HPDE6-E6E7 (cell line): ENCODE data around the gene TMEM170B.
"Not testable (repeated sequence)": the region's sequence is repeated elsewhere in the genome, so short reads cannot be mapped to it uniquely, and the experiment has no call there.

Experiments
- DNase-seq: peaks from one replicate; pipeline ENCODE4 v3.0.0; 2011; ENCODE audit warnings: missing footprints; ENCODE audit errors: extremely low spot score

The TMEM170B gene

DNA sequence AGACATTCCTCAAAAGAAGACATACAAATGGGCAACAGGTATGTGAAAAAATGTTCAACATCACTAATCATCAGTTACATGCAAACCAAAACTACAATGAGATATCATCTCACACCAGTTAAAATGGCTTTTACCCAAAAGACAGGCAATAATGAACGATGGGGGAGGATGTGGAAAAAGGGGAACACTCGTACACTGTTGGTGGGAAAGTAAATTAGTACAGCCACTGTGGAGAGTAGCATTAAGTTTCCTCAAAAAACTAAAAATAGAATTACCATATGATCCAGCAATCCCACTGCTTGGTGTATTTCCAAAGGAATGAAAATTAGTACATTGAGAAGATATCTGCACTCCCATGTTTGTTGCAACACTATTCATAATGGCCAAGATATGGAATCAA is 8.6 kb upstream of the TMEM170B start:
- DNase-seq: no peak

DNA sequence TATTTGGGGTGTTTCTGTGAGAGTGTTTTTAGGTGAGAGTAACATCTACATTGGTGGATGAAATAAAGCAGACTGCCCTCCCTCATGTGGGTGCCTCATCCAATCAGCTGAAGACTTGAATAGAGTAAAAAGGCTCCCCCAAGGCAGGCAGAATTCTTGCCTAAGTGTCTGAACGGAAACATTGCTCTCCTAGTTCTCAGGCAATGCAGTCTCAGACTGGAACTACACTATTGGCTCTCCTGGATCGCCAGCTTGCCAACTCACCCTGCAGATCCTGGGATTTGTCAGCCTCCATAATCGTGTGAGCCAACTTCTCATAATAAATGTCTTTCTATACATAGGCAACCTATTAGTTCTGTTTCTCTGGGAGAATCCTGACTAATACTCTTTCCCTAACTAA is 5.5 kb upstream of the TMEM170B start:
- no peak for DNase-seq

DNA sequence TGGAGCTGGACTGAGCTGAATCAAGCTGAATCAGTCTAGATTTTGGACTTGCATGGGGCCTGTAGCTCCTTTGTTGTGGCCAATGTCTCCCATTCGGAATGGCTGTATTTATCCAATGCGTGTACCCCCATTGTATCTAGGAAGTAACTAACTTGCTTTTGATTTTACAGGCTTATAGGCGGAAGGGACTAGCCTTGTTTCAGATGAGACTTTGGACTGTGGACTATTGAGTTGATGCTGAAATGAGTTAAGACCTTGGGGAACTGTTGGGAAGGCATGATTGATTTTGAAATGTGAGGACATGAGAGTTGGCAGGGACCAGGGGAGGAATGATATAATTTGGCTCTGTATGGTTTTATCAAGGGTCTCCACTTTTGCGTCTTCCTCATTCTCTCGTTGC is 3.0 kb upstream of the TMEM170B start:
- DNase-seq: no peak

DNA sequence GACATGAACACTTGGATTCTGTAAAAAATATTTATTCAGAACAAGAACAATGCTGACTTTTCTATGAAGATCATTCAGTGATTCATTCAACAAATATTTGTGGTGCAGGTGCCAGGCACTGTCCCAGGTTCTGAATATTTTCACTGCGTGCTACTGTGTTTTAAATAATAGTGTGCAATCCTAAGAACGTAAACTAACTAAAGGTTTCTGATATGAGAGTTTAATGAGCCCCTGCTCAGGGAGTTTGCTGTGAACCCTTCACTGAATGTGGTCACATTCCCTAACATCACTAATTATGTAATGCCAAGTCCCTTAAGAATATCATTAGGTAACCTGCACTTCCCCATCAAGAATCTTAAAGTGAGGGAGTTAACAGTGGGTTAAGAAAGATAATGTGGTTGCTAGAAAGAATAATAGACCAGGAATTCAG is 1.7 kb upstream of the TMEM170B start:
- DNase-seq: no peak

DNA sequence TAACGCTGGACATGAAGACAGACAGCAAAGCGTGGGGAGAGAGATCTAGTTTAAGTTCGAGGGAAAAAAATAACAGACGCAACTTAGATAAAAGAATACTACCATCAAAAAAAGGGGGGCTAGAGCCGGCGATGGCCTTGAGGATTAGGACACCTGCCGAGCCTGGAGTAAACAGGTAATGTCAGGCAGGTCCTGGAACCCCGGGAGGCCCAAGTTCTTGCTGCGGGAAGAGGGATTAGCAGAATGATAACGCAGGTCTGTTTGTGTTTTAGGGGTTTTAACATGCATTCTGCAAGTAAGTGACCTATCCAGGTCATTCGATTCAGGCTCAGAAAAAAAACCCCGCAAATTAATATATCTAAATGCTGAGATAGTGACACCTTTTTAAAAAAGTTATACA is 754 bp upstream of the TMEM170B start:
- DNase-seq: peak; percentile 2

DNA sequence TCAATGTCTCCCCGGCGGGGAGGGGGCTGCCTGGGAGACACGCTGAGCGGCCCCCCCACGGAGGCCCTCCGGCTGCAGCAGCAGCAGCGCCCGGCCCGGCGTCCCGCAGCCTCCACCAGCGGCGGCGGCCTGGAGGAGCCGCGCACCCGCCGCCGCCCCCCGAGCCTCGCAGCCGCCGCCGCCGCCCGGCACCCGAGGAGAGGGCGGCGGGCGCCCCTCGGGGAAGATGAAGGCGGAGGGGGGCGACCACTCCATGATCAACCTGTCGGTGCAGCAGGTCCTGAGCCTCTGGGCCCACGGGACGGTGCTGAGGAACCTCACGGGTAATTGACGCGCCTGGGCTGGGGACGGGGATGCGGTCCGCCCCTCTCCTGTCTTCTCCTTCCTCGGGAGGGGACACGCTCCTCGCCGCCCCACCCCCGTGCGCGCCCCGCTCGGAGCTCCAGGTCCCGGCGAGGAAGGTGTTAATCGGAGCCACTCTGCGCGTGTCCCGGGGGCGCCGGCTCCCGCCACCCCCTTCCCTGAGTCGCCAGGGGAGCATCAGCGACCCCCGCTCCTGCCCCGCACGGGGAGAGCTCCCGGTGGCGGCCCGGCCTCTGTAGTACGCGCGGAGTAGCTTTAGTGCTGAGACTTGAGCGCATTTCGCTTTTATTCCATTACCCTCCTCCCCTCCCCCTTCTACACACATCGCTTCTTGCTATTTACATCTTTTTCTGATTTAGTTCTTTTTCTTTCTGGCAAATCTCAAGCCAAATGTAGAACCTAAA is 686 bp downstream of the TMEM170B start:
- DNase-seq: peak; percentile 4

DNA sequence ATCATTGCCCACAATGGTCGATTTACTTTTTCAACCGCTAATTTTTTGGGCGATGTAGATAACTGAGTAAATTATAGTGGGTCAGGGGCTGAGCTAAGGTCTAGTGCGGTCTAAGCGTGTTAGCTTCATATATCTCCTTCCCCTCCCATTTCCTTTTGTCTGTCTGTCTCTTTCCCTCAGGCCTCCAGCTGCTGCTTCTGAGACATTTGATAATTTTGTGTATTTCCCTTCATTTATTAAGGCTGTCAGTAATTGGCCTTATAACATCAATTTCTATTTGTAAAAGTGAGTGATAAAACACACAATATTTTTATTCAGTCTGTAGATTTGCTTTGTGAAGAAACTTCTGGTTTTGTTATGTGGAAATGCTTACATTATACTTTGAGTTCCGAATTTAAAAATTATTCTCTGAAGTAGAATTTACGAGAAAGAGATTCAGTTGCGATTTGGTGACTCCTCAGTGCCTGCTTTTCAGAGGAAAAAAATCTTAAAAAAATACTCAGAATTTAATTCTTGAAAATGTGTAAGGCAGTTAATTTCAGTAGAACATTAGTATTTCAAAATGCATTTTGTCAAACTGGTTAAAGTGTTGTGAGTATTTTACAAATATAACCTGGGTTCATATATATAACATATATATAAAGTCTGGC is 1.4 kb downstream of the TMEM170B start:
- DNase-seq: no peak

DNA sequence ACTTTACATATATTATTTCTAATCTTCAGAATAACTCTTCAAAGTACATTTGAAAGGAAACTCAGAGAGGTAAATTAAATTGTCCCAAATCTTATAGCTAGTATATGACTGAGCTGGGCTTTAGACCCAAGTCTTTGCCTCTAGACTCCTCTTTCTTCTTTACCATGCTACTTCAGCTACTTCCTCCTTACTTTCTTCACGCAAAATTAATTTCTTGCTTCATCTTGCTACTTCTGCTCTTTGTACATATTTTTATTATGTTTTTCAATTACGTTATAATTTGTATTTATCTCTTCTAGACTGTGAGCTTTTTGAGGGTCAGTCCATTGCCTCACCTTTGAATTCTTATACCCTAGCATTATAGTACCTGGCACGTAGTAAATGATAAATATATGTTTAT is 5.3 kb downstream of the TMEM170B start:
- DNase-seq: no peak

DNA sequence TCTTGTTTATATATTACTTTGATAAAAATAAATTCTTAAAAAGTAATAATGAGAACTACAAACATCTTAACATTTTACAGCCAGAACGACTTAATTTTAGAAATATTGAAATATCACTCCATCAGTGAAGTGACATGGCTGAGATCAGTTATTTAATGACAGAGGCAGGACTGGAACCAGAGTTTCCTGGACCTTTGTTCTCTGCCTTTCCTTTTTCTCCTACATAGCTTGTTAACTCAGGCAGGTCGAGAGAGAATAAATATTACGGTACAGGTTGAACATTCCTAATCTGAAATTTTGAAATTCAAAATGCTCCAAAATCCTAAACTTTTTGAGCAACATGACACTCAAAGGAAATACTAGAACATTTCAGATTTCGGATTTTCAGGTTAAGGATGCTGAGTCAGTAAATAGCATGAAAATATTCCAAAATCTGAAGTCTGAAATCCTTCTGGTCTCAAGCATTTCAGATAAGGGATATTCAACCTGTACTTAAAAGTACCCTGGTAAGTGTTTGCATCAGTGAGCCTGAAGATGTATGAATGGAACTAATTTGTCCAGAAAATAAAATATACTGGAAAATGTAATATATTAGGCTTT is 6.5 kb downstream of the TMEM170B start:
- DNase-seq: no peak

DNA sequence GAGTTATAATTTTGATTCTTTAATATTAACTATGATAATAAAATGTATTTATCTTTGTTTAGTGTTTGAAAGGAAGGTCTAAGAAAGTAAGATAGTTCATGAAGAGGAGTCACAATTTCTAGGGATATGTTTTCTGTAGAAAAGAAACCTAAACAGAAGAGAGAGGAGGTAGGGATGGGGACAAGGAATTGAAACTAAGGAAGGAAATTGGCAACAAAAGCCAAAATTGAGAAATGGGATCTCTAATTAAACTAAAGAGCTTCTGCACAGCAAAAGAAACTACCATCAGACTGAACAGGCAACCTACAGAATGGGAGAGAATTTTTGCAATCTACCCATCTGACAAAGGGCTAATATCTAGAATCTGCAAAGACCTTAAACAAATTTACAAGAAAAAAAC is 10.3 kb downstream of the TMEM170B start:
- not testable (repeated sequence) for DNase-seq

DNA sequence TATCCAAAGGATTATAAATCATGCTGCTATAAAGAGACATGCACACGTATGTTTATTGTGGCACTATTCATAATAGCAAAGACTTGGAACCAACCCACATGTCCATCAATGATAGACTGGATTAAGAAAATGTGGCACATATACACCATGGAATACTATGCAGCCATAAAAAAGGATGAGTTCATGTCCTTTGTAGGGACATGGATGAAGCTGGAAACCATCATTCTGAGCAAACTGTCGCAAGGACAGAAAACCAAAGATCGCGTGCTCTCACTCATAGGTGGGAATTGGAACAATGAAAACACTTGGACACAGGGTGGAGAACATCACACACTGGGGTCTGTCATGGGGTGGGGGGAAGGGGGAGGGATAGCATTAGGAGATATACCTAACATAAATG is 11.0 kb downstream of the TMEM170B start:
- not testable (repeated sequence) for DNase-seq

DNA sequence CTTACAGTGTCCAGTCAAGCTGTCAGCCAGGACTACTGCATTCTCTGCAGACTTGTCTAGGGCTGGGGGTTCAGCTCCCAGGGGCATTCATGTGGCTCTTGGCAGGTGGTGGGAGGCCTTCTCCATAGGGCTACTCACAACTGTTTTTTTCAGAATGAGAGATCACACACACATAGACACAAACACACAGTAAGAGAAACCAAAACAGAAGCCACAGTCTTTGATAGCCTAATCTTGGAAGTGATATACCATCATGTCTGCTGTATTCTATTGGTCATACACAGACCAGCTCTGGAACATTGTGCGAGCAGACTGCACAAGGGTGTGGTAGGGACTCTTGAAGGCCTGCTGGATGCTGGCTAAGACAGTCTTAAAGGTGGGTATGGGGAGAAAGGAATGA is 13.5 kb downstream of the TMEM170B start:
- DNase-seq: no peak

DNA sequence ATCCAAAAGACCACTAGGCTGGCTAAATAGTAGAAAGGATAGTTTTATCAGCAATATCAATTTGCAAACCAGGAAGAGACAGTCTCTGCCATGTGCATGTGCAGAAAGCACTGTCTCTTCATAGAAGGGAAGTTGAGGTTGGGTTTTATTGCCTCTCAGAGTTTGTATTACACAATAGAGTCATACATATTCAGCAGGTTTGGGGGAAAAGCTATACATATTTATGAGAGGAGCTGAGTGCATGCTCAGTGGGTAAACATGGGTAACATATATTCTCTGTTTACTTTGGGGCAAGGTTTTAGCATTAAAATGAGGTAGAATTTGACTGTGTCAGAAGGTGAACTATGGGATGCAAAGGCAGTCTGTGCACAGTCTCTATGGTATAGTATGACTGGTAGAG is 14.9 kb downstream of the TMEM170B start:
- DNase-seq: no peak

DNA sequence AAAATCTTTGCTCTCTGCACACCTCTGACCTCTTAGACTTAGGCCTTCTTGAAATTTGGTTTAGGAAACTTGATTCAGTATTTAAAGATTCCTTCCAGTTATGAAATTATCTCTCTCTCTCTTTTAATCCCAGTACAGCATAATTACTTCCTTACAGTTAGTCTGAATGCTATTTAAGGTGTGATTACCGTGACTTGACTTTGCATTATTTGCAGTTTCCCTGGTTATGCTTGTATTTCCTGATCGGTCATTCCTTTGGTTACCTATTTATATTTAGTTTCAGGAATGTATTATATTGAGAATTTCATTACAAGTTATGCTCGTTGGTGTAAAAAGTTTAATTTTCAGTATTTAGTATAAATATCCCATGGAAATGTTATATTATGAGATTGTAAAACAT is 16.3 kb downstream of the TMEM170B start:
- no peak for DNase-seq

DNA sequence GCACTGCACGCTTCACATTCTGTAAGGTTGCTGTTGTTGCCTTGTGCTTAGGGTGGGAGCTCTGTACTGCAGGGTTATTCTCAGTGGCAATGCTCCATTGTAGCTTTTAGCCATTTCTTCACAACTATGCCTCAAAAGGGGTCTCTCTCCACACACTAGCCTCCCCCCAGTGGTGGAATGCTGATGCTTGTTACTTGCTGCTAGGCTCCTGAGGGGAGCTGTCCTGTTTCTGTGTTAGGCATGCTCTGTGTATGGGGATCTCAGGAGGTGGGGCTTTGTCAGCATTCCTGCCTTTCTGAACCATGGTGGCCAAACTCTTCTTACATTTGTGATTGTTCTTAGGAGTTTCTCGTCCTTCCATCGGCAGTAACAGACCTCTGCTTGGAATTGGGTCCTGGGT is 18.8 kb downstream of the TMEM170B start:
- DNase-seq: no peak

DNA sequence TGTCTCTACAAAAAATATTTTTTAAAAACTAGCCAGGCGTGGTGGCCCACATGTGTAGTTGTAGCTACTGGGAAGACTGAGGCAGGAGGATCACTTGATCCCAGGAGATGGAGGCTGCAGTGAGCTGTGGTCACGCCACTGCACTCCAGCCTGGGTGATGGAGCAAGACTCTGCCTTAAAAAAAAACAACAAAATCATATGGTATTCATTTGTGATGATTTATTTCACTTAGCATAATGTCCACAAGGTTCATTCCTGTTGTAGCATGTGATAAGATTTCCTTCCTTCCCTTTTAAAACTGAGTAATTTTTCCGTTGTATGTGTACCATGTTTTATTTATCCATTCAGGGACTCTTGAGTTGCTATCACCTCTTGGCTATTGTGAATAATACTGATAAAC is 26.2 kb downstream of the TMEM170B start:
- DNase-seq: no peak

DNA sequence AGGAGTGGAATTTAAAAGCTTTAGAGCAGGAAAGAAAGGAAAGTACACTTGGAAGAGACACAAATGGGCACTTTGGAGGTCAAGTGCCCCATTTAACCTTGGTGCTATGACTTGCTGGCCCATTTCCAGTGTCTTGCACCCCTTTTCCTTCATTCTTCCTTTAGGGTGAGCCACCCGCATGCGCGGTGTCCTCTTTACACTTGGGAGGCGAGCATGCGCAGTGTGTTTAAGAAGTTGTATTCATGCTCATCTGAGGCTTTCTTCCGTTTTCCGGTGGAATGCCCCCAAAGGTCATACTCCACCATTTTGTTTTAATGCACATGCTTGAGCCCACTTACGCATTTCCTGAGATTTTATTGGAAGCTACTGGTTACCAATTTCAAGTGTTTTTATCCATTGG is 29.1 kb downstream of the TMEM170B start:
- DNase-seq: no peak

DNA sequence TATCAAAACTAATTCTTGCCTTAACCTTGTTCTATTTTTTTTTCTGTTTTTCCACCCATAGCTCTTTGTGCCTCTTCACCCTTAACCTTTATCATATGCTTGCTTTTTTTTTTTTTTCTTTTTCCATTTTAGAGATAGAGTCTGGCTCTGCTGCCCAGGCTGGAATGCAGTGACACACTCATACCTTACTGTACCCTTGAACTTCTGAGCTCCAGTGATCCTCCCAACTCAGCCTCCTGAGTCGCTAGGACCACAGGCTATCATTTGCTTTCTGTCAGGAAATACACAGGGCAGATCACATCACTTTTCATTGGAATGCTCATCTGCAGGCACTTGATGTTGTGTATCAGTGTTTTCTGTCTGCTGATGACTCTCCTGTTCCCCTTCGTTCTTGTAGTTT is 33.5 kb downstream of the TMEM170B start:
- no peak for DNase-seq

DNA sequence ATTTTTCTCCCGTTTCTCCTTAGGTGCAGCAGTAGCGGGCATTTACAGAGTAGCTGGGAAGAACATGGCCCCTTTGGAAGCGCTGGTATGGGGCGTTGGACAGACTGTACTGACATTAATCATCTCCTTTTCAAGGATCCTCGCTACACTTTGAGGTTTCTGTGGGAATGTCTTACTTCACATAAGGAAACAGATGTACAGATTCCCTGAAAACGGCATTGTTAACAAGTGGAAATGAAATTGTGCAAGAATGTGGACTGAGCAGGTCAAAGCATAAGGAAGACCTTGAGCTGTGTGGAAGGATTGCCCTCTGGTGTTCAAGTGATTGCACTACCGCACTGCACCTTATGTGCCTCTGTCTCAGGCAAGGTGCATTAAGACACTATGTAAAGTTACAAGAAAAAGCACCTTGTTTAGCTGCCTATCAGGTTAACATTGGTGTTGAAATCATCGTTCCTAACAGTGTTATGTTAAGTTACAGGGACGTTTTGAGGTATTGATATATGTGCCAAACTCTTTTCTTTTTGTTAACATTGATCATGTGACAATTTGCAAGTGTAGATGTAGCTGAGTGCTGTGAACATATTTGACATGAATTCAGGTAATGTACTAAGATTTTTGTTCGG is 38.0 kb downstream of the TMEM170B start:
- peak; percentile 58 for DNase-seq

DNA sequence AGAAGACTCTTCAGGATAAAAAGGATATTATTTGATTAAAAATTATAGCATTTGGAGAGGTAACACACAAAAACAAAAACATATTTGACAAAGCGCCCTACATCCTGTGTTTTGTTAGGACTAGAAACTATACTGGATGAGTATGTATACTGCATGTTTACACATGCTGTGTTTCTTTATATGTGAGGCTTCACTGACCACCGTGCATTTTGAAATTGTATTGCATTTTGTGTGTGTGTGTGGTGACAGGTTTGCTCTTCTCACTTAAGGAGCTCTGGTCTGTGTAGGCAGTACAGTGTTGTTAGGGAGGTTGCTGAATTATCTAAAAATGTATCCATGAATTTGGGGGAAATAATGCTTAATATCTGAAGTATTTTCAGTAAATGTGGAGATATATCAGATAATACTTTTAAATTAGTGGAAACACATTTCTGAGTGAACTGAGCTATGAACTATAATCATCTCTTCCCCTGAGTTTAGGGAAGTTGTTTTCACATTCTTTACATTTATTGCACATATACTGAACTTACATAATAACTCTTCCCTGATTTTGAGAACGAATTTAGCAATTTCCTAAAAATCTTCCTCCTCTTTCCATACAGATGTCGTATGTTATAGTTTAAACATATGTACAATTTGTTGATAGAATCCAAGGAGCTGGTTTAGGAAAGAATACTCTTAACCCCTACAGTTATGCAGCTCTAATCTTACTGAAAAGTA is 43.3 kb downstream of the TMEM170B start:
- no peak for DNase-seq

DNA sequence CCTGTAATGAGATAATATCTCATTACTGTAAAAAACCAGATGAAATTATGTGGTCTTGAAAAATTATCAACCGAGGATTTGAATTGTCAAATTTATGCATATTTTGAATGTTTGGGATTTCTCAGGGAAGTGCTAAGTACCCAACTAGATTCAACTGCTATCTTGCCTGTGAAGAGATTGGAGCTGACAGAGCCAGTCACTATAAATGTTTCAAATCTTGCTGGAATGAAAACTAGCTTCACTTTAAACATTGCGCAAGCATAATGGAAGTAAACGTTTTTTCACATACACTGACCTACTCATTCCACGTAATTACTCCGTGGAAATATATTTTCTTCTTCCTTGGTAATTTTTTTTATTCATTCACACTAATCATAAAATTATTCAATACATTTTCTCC is 46.7 kb downstream of the TMEM170B start:
- DNase-seq: no peak

DNA sequence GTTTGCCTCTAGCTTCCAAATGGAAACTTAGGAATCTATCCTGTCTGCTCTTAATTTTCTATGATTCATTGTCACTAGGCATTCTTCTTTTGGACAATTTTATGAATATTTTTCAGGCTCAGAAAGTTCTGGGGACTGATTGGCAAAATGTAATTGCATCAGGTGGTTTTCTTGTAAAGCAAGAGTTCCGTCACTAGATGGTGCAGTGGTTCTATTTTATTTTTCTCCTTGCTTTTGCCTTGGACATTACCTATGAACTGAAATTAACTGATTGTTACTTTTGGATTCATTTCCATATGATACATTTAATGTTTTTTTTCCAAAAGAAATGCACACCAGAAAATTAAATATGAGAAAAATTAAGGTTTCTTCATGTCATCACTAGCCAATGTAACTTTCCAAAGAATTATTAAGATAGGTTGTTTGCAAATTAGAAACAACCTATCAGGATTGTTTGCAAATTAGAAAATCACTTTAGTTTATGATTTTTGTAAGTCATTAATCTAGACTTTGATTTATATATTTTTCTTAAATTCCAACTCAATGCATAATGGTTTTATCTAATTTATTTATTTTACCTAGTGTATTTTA is 48.0 kb downstream of the TMEM170B start:
- DNase-seq: peak; percentile 27
